Neural progenitor cell (in vitro differentiated cells): ENCODE data around the gene ALDH1L1. TPM values are rescaled to one million over a fixed set of nuclear protein-coding genes. Genes with fewer than 3 reads are reported as not detected.

Experiments used
- DNase-seq: peaks from one replicate; pipeline ENCODE4 v3.0.0-alpha.2; 2016; ENCODE audit warnings: low spot score
- H2AFZ ChIP-seq: fragments of 200-600 bp; sonication (generic); replicated peaks from 2 replicates; pipeline ENCODE4 v1.6.1; 2016; ENCODE audit warnings: antibody characterized with exemption
- H3F3A ChIP-seq: fragments of 200-600 bp; sonication (generic); 2 replicates; pipeline ENCODE4 v1.6.1; 2016; ENCODE audit warnings: antibody characterized with exemption, low read depth
- H3K27ac ChIP-seq: fragments of 200-600 bp; sonication (generic); 2 replicates; pipeline ENCODE4 v1.5.1; 2016; ENCODE audit warnings: mild to moderate bottlenecking
- H3K27me3 ChIP-seq: fragments of 200-600 bp; sonication (generic); 2 replicates; pipeline ENCODE4 v1.6.1; 2016; ENCODE audit warnings: mild to moderate bottlenecking, moderate library complexity
- H3K36me3 ChIP-seq: fragments of 200-600 bp; sonication (generic); 2 replicates; pipeline ENCODE4 v1.5.1; 2016
- H3K4me1 ChIP-seq: fragments of 200-600 bp; sonication (generic); 2 replicates; pipeline ENCODE4 v1.6.1; 2016; ENCODE audit warnings: mixed run types
- H3K4me2 ChIP-seq: fragments of 200-600 bp; sonication (generic); 2 replicates; pipeline ENCODE4 v1.6.1; 2016
- H3K4me3 ChIP-seq: fragments of 200-600 bp; sonication (generic); 2 replicates; pipeline ENCODE4 v1.5.1; 2016
- H3K79me2 ChIP-seq: fragments of 200-600 bp; sonication (generic); 2 replicates; pipeline ENCODE4 v1.6.1; 2016; ENCODE audit warnings: low read depth
- H3K9ac ChIP-seq: fragments of 200-600 bp; sonication (generic); 2 replicates; pipeline ENCODE4 v1.6.1; 2016
- H3K9me3 ChIP-seq: fragments of 200-600 bp; sonication (generic); 2 replicates; pipeline ENCODE4 v1.5.1; 2016; ENCODE audit warnings: low read depth
- H4K20me1 ChIP-seq: fragments of 200-600 bp; sonication (generic); 2 replicates; pipeline ENCODE4 v1.6.1; 2016; ENCODE audit warnings: low read depth
- H3K27ac Mint-ChIP-seq: 3 replicates; pipeline ENCODE4 v1.8.0; 2021; ENCODE audit warnings: mixed read lengths
- H3K27me3 Mint-ChIP-seq: 2 replicates; pipeline ENCODE4 v1.8.0; 2022; ENCODE audit warnings: low read depth, mild to moderate bottlenecking, inconsistent platforms, moderate library complexity, mixed read lengths; ENCODE audit not compliant: insufficient read depth
- H3K36me3 Mint-ChIP-seq: 3 replicates; pipeline ENCODE4 v1.8.0; 2021; ENCODE audit warnings: mixed read lengths
- H3K4me1 Mint-ChIP-seq: 3 replicates; pipeline ENCODE4 v1.8.0; 2021; ENCODE audit warnings: mixed read lengths
- H3K4me3 Mint-ChIP-seq: 3 replicates; pipeline ENCODE4 v1.8.0; 2021; ENCODE audit warnings: mild to moderate bottlenecking, moderate library complexity, mixed read lengths
- H3K9me3 Mint-ChIP-seq: 3 replicates; pipeline ENCODE4 v1.8.0; 2020; ENCODE audit warnings: mixed read lengths
- CTCF ChIP-seq: fragments of 200-600 bp; sonication (generic); IDR thresholded peaks from 2 replicates; pipeline ENCODE4 v1.5.1; 2017; ENCODE audit warnings: antibody characterized with exemption, mild to moderate bottlenecking
- EZH2 ChIP-seq: fragments of 200-600 bp; sonication (generic); IDR thresholded peaks from 2 replicates; pipeline ENCODE4 v1.6.1; 2017; ENCODE audit warnings: antibody characterized with exemption, mild to moderate bottlenecking, moderate library complexity
- EZH2phosphoT487 ChIP-seq: fragments of 200-600 bp; sonication (generic); IDR thresholded peaks from 2 replicates; pipeline ENCODE4 v1.6.1; 2017; ENCODE audit warnings: antibody characterized with exemption
- total RNA-seq: library from RNA; depleted of rRNA; stranded (reverse); fragments of >200 nt; gene quantifications from 2 replicates; pipeline ENCODE4 v1.2.3, GENCODE V29; 2015; ENCODE audit warnings: low replicate concordance

Gene ALDH1L1
- total RNA-seq, 1 donor from 2014 or later: 0.60 TPM

DNA sequence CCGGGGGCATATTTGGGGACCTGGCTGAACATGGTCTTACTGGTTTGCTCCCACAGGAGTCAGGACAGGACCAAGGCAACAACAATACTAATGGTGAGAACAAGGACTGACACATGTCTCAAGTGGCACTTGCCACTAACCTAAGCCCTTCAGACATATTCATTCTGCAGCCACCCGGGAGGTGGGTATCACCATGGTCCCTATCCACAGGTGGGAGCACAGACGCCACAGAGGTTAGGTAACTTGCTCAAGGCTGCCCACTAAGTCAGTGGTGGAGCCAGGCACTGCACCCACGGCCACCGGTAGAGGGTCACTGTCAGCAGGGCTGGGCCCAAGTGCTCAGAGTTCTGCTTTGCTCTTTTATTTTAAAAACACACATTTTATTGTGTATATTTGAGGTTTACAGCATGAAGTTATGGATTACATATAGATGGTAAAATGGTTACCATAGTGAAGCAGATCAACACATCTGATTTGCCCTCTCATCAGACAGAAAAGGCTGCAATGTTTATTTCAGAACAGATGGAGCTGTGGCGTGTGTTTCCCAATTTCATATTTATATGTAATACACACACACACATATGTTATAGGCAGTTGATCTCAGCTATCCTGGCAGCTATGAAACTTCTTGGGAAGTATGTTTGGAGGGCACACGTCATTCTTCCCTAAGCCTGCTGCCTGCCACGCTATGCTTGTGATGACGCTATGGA, 66.5 kb downstream of the ALDH1L1 start:
- no peaks in the 10 kb centered on the region for H3F3A ChIP-seq
- Mint-ChIP-seq H3K27ac (no peak overlapping the region), H3K4me3 (no peak overlapping the region), H3K9me3 (no peaks in the 10 kb centered on the region), H3K27me3 (peaks cover 17% of the 10 kb centered on the region), H3K36me3 (no peaks in the 10 kb centered on the region), H3K4me1 (peaks cover 5% of the 10 kb centered on the region)
- no peaks in the 10 kb centered on the region for H4K20me1 ChIP-seq
- no peaks in the 10 kb centered on the region for H3K79me2 ChIP-seq
- no peak overlapping the region for H3K27ac ChIP-seq
- no peaks in the 10 kb centered on the region for H3K4me1 ChIP-seq
- H3K9ac ChIP-seq: no peak overlapping the region
- H2AFZ ChIP-seq: no peak overlapping the region
- no peaks in the 10 kb centered on the region for H3K27me3 ChIP-seq
- no peaks in the 10 kb centered on the region for H3K9me3 ChIP-seq
- H3K4me3 ChIP-seq: no peak overlapping the region
- TF ChIP-seq EZH2phosphoT487: no peak
- peak; percentile 46 for TF ChIP-seq CTCF
- DNase-seq: peak; percentile 34
- no peaks in the 10 kb centered on the region for H3K36me3 ChIP-seq
- no peak overlapping the region for H3K4me2 ChIP-seq

- H3K4me1 ChIP-seq: no peaks in the 10 kb centered on the region
- DNase-seq: no peak
- Mint-ChIP-seq H3K27ac (no peak overlapping the region), H3K4me3 (no peak overlapping the region), H3K27me3 (peaks cover 22% of the 10 kb centered on the region), H3K36me3 (no peaks in the 10 kb centered on the region), H3K4me1 (peaks cover 12% of the 10 kb centered on the region), H3K9me3 (no peaks in the 10 kb centered on the region)
- H4K20me1 ChIP-seq: no peaks in the 10 kb centered on the region
- TF ChIP-seq EZH2 (no peak), CTCF (no peak), EZH2phosphoT487 (no peak)
- no peaks in the 10 kb centered on the region for H3K79me2 ChIP-seq
- H3K27ac ChIP-seq: no peak overlapping the region
- no peaks in the 10 kb centered on the region for H3K36me3 ChIP-seq
- H3K4me2 ChIP-seq: no peak overlapping the region
- H3K4me3 ChIP-seq: no peak overlapping the region
- no peaks in the 10 kb centered on the region for H3K9me3 ChIP-seq
- no peaks in the 10 kb centered on the region for H3F3A ChIP-seq
- no peaks in the 10 kb centered on the region for H3K27me3 ChIP-seq
- no peak overlapping the region for H2AFZ ChIP-seq
- H3K9ac ChIP-seq: no peak overlapping the region
Measured at GRCh38 chr3:126113238-126113555, 67.2 kb downstream of the ALDH1L1 start.

GRCh38 chr3:126112531-126113237, 67.7 kb downstream of the ALDH1L1 start:
- H3K9me3 Mint-ChIP-seq: no peaks in the 10 kb centered on the region
- Histone ChIP-seq H3K4me3 (no peak overlapping the region), H3K36me3 (no peaks in the 10 kb centered on the region), H3K9me3 (no peaks in the 10 kb centered on the region), H3K9ac (no peak overlapping the region), H4K20me1 (no peaks in the 10 kb centered on the region), H3K4me2 (no peak overlapping the region), H2AFZ (no peak overlapping the region), H3K4me1 (no peaks in the 10 kb centered on the region), H3F3A (no peaks in the 10 kb centered on the region), H3K27me3 (no peaks in the 10 kb centered on the region), H3K27ac (no peak overlapping the region), H3K79me2 (no peaks in the 10 kb centered on the region)
- peaks cover 25% of the 10 kb centered on the region for H3K27me3 Mint-ChIP-seq
- H3K4me1 Mint-ChIP-seq: peaks cover 16% of the 10 kb centered on the region
- no peaks in the 10 kb centered on the region for H3K36me3 Mint-ChIP-seq
- no peak overlapping the region for H3K27ac Mint-ChIP-seq
- DNase-seq: no peak
- TF ChIP-seq CTCF: no peak
- TF ChIP-seq EZH2phosphoT487: no peak
- no peak for TF ChIP-seq EZH2
- no peak overlapping the region for H3K4me3 Mint-ChIP-seq
